Epithelial cell of proximal tubule (primary cell): Measurements from ENCODE around the gene ANO4. TPM values are rescaled to one million over a fixed set of nuclear protein-coding genes. Genes with fewer than 3 reads are reported as not detected.

Experiments
- DNase-seq: peaks from one replicate; pipeline ENCODE4 v3.0.0-alpha.2; 2011; ENCODE audit warnings: low read depth
- H3K4me3 ChIP-seq: 2 replicates; pipeline ENCODE4 v1.5.1; 2011; ENCODE audit warnings: low read depth, mild to moderate bottlenecking, low read length
- total RNA-seq: library from RNA; depleted of rRNA; stranded (reverse); fragments of >200 nt; gene quantifications from 2 replicates; pipeline ENCODE4 v1.2.3, GENCODE V29; 2015
- TF ChIP-seq, protein P1 (sequence below): conservative IDR thresholded peaks from 2 replicates; pipeline ENCODE4 v1.5.1; 2012; ENCODE audit warnings: low read depth, mild to moderate bottlenecking, low read length

Gene ANO4
- total RNA-seq, 1 donor from 2014 or later: 0.86 TPM

GRCh38 chr12:100875771-100876170 lies 81.2 kb downstream of the ANO4 start:
- DNase-seq: no peak
- no peak overlapping the region for H3K4me3 ChIP-seq
- TF ChIP-seq, protein P1, sequence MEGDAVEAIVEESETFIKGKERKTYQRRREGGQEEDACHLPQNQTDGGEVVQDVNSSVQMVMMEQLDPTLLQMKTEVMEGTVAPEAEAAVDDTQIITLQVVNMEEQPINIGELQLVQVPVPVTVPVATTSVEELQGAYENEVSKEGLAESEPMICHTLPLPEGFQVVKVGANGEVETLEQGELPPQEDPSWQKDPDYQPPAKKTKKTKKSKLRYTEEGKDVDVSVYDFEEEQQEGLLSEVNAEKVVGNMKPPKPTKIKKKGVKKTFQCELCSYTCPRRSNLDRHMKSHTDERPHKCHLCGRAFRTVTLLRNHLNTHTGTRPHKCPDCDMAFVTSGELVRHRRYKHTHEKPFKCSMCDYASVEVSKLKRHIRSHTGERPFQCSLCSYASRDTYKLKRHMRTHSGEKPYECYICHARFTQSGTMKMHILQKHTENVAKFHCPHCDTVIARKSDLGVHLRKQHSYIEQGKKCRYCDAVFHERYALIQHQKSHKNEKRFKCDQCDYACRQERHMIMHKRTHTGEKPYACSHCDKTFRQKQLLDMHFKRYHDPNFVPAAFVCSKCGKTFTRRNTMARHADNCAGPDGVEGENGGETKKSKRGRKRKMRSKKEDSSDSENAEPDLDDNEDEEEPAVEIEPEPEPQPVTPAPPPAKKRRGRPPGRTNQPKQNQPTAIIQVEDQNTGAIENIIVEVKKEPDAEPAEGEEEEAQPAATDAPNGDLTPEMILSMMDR: no peak

DNA sequence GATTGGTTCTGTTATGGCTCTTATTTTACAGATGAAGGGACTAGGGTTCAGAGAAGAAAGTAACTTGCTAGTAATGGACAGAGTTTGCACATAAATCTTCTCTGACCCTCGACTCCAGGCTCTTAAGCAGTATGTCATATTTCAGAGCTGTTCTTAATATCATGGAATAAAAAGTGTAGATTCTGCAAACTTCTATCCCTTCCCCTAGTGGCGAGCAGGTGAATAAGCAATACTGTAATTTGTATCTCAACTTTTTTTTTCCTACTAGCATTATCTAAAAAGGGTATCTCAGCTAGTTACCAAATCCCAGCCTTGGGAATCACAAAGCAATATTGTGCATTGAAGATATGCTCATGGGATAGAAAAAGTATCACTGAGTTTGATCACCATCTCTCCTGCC lies 83.2 kb downstream of the ANO4 start:
- H3K4me3 ChIP-seq: no peak overlapping the region
- TF ChIP-seq, protein P1: peak; percentile 55
- DNase-seq: no peak

- DNase-seq: no peak
- TF ChIP-seq, protein P1: no peak
- no peak overlapping the region for H3K4me3 ChIP-seq
Measured at GRCh38 chr12:100895192-100895591, 100.6 kb downstream of the ANO4 start.

DNA sequence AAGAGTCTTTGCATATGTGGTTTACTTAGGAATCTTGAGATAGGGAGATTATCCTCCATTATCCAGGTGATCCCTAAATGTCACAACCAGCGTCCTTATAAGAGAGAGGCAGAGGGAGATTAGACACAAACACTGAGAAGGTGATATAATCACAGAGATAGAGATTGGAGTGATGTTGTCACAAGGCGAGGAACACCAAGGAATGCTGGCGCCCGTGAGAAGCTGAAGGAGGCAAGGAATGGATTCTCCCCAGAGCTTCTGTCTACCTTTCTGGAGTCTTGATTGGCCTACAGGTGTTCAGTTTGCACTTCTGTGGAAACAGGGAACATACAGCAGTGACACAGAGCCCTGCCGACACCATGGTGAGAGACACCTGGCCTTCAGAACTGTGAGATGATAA lies 101.6 kb downstream of the ANO4 start:
- no peak for DNase-seq
- no peak overlapping the region for H3K4me3 ChIP-seq
- TF ChIP-seq, protein P1: no peak

GRCh38 chr12:100897240-100897639 lies 102.7 kb downstream of the ANO4 start:
- no peak overlapping the region for H3K4me3 ChIP-seq
- DNase-seq: no peak
- TF ChIP-seq, protein P1: no peak

GRCh38 chr12:100899301-100899700 lies 104.7 kb downstream of the ANO4 start:
- TF ChIP-seq, protein P1: no peak
- no peak overlapping the region for H3K4me3 ChIP-seq
- no peak for DNase-seq

GRCh38 chr12:100900808-100901207 lies 106.2 kb downstream of the ANO4 start:
- DNase-seq: no peak
- no peak overlapping the region for H3K4me3 ChIP-seq
- TF ChIP-seq, protein P1: no peak
